ENCODE measurements around the gene WDR18.

WDR18 gene

GRCh38 chr19:984165-984967 is at the start of gene WDR18:
TSS of gene WDR18 (plus strand) at chr19:984345. CDS start at chr19:984354, 9 bp downstream.
- peak; percentile 86 for DNase-seq

DNA sequence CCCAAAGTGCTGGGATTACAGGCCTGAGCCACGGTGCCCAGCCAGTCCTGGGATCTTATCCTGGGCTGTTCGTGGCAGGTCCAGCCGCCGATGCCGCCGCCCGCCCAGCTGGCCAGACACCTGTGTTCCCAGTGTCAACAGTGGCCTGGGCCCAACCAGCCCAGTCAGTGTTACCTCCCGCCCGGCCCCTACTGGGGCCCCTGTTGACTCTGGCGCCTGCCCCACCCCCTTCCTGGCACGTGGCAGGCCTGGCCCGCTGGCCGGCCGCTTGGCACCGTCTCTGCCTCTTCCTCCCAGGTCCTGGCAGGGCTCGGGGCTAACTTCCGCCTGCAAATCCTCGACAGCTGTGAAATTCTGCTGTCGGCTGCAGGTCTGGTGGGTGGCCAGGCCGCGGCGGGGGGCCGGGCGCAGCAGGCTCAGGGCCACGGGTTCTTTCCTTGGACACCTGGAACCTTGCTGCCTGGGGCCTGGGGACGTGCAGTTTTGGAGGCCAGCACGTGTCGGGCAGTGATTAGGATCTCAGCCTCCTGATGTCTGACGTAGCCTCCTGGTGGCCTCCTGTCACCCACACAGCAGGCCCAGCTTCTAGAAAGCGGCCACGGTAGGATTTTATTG is 49.2 kb upstream of the WDR18 start:
- DNase-seq, result no peak

- DNase-seq, result no peak
Observed at GRCh38 chr19:936175-936546, 48.0 kb upstream of the WDR18 start.

GRCh38 chr19:937259-937694 is 46.9 kb upstream of the WDR18 start:
- DNase-seq, result no peak

- no peak for DNase-seq
Observed at GRCh38 chr19:938233-938923, 45.8 kb upstream of the WDR18 start.

DNA sequence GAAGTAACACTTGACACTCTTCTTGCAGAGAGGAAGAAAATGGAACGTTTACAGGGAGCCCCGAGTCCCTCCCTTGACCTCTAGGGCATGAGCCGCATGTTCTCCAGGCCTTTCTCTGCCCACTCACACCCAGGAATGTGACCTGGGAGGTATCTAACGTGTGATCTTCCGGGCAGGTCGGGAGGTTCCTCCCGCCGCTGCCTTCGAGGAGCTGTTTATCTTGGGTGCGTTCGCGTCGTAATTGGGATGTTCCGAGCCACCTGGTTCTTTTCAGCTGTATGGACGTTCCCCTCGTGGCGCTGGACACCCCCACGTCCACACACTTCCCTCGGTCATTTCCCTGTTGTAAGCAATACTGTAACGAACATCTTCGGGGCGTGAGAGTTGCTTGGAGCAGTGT is 44.7 kb upstream of the WDR18 start:
- no peak for DNase-seq

DNA sequence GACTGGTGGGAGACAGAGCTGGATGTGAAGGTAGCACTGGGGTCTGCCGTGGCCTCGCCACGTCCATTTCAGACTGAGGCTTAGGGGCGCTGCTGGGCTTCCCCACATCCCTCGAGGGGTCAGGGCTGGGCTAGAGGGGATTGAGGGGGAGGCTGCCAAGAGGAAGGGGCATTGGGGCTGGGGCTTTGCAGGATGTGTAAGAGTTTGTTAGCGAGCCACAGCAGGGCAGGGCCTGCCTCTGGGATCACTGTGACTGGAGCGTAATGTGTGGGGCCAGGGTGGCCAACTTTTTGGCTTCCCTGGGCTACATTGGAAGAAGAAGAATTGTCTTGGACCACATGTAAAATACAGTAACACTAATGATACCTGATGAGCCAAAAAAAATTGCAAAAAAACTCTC is 44.2 kb upstream of the WDR18 start:
- no peak for DNase-seq

GRCh38 chr19:940591-941291 is 43.4 kb upstream of the WDR18 start:
- peak; percentile 57 for DNase-seq

GRCh38 chr19:941292-942132 is 42.6 kb upstream of the WDR18 start:
- DNase-seq, result no peak

DNA sequence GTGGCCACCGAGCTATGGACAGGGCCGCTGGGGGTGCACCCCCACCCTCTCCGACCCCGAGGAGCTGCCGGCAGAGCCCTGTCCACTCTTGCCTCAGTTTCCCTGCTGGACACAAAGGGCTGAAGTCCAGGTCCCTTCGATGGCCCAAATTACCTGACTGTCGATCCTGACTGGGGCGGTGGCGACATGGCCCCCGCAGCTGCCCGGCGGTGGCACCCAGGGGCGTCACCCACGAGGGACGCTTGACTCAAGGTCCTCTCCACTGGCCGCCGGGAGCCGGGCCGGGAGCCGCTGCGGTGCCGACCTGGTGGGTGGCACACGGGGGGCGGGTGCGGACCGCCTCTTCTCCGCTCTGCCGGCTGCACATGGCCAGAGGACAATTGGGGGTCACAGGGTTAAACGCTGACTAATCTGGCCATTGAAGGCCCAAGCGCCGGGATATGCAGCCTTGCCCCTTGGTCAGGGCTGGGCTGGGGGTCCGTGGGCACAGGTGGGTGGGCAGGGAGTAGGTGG is 42.0 kb upstream of the WDR18 start:
- no peak for DNase-seq

GRCh38 chr19:943551-944170 is 40.5 kb upstream of the WDR18 start:
- DNase-seq, result no peak

GRCh38 chr19:944171-944567 is 40.0 kb upstream of the WDR18 start:
- no peak for DNase-seq

DNA sequence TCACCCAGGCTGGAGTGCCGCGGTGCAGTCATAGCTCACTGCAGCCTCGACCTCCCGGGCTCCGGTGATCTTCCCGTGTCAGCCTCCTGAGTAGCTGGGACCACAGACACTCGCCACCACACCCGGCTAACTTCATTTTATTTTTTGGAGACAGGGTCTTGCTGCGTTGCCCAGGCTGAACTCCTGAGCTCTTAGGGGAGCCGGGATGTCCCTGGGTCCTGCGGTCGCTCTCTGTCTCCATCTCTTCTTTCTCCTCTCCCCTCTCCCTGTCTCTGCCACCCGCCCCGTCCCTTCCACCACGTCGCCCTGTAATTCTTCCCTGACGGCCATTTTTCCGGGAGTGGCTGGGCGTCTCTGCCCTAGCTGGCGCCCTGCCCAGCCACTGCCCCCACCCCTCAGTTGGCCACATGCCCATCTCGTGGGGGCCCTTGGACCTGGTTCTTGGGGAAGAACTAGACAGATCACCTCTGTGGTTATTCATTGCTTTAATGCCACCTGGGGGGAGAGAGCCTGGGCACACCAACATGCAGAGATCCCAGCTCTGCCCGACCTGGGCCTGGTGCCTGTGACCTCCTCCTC is 39.4 kb upstream of the WDR18 start:
- no peak for DNase-seq

- DNase-seq, result no peak
Observed at GRCh38 chr19:945401-946252, 38.5 kb upstream of the WDR18 start.

DNA sequence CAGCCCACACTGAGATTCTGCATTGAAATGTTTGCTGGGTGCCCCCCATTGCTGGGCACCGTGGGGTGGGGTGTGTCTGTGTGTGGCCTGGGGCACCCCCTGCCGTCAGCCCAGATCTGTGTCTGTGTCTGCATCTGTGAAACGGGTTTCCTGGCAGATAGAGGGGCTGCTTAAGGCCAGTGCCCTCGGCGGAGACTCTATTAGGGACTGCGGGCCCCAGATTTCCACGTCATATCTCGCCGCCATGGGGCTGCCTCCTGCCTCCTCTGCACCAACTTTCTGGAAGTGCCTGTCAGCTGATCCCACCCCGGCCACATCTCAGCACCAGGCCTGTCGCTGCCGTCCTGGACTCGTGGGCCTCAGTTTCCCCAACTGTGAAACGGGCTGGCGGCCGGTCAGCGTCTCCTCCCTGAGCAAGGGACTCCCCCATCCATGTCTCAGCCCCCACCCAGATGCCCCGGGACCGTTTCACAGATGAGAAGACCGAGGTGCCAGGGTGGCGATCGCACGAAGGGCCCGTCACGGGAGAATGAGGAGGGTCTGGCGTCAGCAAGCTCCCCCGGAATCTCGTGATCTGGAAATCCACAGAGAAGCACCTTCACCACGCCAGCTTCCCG is 36.9 kb upstream of the WDR18 start:
- no peak for DNase-seq

GRCh38 chr19:947707-948539 is 36.2 kb upstream of the WDR18 start:
- no peak for DNase-seq

- DNase-seq, result no peak
Observed at GRCh38 chr19:948842-949496, 35.2 kb upstream of the WDR18 start.

GRCh38 chr19:950352-951066 is 33.6 kb upstream of the WDR18 start:
- no peak for DNase-seq

Data from activated T-cell treated with anti-CD3 and anti-CD28 coated beads for 4 hours (primary cell).